H54 (cell line): ENCODE data around the gene AGXT.

Source experiments
- DNase-seq: peaks from one replicate; pipeline ENCODE4 v3.0.0; 2011; ENCODE audit warnings: low spot score, mixed read lengths; ENCODE audit not compliant: insufficient read length
- FAIRE-seq: peaks from 3 replicates; lab custom pipeline; 2011; peaks lifted over from hg19 to GRCh38; lab: Jason Lieb, UNC
- POLR2A ChIP-seq: IDR thresholded peaks from 2 replicates; pipeline ENCODE4 v1.6.1; 2011; ENCODE audit warnings: low read depth, mild to moderate bottlenecking, low read length

Gene AGXT

DNA sequence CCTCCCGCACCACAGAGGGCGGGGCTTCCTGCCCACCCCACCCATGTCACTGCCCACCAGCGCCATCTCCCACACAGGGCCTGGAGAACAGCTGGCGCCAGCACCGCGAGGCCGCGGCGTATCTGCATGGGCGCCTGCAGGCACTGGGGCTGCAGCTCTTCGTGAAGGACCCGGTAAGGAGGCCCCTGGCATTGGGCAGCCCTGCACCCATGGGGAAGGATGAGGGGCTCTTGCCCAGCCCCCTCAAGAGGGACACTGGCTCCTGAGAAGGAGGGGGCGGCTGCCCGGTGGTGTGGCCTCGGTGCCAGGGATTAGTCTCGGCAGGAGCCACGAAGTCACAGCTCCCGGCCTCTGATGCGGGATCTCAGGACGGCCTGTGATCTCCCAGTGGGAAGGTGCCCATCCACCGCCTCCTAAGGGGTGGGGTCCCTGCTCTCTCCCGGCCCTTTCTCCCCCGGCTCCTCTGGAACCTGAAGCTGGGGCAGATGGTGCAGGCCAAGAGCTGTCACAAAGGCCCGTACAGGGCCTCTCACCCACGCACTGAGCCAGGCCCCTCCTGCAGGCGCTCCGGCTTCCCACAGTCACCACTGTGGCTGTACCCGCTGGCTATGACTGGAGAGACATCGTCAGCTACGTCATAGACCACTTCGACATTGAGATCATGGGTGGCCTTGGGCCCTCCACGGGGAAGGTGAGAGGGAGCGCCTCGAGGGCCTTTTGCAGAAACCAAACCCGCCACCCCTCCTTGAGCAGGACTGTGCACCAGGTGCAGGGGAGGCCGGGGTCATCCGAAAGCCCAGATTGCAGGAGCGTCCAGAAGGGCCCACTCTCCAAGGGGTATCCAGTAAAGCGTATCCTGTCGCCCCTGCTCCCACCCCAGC, 9.1 kb downstream of the AGXT start:
- DNase-seq: no peak
- no peak for TF ChIP-seq POLR2A
- no peak for FAIRE-seq

DNA sequence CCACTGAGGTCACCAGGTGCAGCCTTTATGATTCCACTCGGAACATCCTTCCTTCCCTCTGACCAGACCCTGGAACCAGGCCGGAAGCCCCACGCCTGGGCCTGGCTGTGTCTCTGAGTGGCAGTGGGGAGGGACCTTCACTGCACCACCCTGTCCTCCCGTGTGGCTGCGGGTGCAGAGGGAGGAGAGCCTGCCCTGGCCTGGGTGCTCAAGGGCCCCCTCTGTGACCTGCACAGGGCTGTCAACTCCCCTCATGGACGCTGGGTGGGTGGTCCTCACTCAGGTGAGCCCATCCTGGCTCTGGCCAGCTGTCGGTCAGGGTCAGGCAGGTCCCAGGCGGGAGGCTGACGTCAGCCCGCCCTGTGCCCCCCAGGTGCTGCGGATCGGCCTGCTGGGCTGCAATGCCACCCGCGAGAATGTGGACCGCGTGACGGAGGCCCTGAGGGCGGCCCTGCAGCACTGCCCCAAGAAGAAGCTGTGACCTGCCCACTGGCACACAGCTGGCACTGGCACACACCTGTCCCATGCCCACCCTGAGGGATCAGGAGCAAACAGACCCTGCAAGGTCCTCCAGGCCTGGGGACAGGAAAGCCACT, 9.8 kb downstream of the AGXT start:
- no peak for TF ChIP-seq POLR2A
- DNase-seq (no peak), FAIRE-seq (no peak)

- no peak for FAIRE-seq
Observed at GRCh38 chr2:240879105-240879504, 10.5 kb downstream of the AGXT start.

GRCh38 chr2:240881913-240882312, 13.3 kb downstream of the AGXT start:
- TF ChIP-seq POLR2A: no peak
- FAIRE-seq: no peak
- no peak for DNase-seq

More at GRCh38 chr2:240879105-240879504, 10.5 kb downstream of the AGXT start:
- no peak for TF ChIP-seq POLR2A
- no peak for DNase-seq

- FAIRE-seq (no peak), DNase-seq (no peak)
- no peak for TF ChIP-seq POLR2A
Observed at GRCh38 chr2:240884221-240884620, 15.6 kb downstream of the AGXT start.

DNA sequence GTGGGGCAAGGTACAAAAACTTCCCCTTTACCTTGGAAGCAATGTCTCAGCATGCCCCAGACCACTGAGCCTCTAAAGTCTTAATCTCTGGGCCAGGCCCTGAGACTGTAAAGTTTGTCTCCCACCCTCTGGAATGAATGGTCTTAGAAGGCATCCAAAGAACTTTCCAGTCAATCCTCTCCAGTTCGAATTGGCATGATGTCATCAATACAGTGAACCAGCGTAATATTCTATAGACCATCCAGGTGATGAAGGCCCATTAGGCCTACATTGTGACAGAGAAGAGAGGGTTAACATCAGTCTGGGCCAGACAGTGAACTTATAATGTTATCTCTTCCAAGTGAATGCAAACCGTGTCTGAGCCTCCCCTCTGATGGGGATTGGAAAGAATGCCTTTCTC, 16.1 kb downstream of the AGXT start:
- FAIRE-seq: no peak
- TF ChIP-seq POLR2A: no peak
- DNase-seq: no peak

GRCh38 chr2:240885566-240885965, 16.9 kb downstream of the AGXT start:
- FAIRE-seq (no peak), DNase-seq (no peak)
- TF ChIP-seq POLR2A: no peak

DNA sequence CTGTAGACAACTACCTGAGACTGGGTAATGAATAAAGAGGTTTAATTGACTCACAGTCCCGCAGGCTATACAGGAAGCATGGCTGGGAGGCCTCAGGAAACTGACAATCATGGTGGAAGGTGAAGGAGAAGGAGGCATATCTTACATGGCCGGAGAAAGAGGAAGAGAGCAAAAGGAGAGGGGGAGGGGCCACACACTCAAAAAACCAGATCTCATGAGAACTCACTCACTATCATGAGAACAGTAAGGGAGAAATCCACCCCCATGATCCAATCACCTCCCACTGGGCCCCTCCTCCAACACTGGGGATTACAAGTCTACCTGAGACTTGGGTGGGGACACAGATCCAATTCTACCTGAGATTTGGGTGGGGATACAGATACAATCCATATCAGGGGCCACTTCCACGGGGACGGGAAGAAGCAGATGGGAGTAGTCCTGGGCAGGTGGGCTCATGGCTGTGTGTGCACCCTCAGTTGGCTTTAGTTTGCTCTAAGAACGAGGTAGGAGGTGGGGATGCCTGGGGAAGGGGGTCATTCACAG, 17.5 kb downstream of the AGXT start:
- DNase-seq: no peak
- TF ChIP-seq POLR2A: no peak
- no peak for FAIRE-seq

DNA sequence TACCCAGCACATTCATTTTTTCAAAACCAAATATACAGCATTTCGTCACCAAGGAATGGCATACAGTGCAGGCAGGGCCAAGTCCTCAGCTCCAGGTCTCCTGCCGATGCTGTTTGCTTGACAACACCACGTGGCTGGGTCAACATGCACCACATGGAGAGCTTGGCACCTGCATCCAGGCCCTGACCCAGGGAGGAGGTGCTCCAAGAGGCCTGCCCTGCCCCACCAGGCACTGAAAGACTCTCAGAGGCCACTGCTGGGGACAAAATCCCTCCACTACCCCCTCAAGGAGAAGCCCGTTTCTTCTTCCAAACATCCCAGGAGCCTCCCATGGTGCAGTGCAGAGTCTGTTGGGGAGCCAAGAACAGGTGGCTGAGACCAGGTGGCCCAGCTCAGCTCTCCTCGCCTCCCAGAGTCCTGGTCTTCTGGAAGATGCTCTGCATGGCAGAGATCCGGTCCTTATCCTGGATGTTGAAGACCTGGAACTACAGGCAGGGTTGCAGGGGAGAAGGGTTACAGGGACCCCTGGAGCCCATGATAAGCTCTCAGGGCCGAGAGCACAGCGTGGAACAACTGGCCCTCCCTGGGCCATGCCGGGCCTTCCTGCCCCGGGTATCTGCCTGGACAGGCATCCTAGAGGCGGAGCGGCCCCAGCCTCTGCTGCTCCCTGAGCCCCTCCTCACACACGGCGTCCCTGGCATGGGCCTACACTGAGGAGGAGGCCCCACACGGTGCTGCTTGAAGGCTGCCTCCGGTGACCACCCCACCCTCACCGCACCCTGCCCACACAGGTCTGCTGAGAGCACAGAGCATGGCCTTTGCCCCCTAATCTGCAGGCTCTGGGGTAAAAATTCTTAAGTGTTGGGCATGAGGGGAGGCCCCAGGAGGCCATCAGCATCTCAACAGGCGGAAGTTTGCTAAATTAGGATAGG, 18.3 kb downstream of the AGXT start:
- no peak for FAIRE-seq
- DNase-seq: no peak
- TF ChIP-seq POLR2A: no peak

- no peak for TF ChIP-seq POLR2A
- DNase-seq (no peak), FAIRE-seq (no peak)
Observed at GRCh38 chr2:240887631-240888030, 19.0 kb downstream of the AGXT start.

DNA sequence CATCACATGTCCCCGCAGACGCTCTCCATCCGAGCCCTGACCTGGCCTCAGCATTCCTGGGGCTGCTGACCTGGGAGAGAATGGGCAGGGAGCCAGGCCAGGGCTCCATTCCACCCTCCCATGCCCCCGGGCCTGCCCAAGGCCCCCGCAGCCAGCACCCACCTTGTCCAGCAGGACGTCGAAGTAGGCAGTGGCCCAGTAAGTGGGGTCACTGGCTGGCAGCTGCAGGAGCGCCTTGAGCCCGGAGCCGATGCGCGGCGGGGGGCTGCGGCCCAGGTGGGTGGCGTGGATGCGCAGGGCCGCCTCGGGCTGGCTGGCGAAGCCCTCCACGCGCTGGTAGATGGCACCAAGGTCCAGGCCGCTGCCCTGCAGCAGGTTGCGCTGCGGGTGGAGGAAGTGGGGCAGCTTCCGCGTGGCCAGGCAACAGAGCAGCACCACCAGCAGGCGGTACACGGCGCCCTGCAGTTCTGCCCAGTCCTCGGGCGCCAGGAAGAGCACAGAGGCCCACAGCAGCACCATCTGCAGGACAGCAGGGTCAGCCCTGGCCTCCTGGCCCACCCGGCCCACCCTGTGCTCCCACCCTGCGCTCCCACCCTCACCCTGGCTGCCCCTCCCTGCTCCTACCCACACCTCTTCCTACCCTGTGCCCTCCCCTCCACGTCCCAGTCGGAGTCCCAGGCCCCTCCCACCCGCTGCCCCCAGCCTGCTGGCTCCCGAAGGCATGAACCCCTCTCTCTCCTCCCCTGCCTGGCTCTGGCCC, 19.7 kb downstream of the AGXT start:
- no peak for TF ChIP-seq POLR2A
- FAIRE-seq (no peak), DNase-seq (no peak)

GRCh38 chr2:240888890-240889573, 20.4 kb downstream of the AGXT start:
- DNase-seq (no peak), FAIRE-seq (no peak)
- TF ChIP-seq POLR2A: no peak
